Ishikawa (cell line): ENCODE data around the gene TAP1.

Experiments used
- CREB1 ChIP-seq: IDR thresholded peaks from 2 replicates; pipeline ENCODE4 v1.6.1; 2012; ENCODE audit warnings: low read depth
- EGR1 ChIP-seq: IDR thresholded peaks from 2 replicates; pipeline ENCODE4 v1.6.1; 2012
- EP300 ChIP-seq: IDR thresholded peaks from 2 replicates; pipeline ENCODE4 v1.6.1; 2012; ENCODE audit warnings: borderline replicate concordance
- TAF1 ChIP-seq: IDR thresholded peaks from 2 replicates; pipeline ENCODE4 v1.6.1; 2012; ENCODE audit warnings: low read depth, mild to moderate bottlenecking
- TEAD4 ChIP-seq: IDR thresholded peaks from 2 replicates; pipeline ENCODE4 v1.6.1; 2012
- YY1 ChIP-seq: IDR thresholded peaks from 2 replicates; pipeline ENCODE4 v1.6.1; 2012; ENCODE audit warnings: low read depth
- TF ChIP-seq, protein P1 (sequence below): IDR thresholded peaks from 2 replicates; pipeline ENCODE4 v1.6.1; 2012
- TF ChIP-seq, protein P2 (sequence below): IDR thresholded peaks from 2 replicates; pipeline ENCODE4 v1.6.1; 2012

DNA sequence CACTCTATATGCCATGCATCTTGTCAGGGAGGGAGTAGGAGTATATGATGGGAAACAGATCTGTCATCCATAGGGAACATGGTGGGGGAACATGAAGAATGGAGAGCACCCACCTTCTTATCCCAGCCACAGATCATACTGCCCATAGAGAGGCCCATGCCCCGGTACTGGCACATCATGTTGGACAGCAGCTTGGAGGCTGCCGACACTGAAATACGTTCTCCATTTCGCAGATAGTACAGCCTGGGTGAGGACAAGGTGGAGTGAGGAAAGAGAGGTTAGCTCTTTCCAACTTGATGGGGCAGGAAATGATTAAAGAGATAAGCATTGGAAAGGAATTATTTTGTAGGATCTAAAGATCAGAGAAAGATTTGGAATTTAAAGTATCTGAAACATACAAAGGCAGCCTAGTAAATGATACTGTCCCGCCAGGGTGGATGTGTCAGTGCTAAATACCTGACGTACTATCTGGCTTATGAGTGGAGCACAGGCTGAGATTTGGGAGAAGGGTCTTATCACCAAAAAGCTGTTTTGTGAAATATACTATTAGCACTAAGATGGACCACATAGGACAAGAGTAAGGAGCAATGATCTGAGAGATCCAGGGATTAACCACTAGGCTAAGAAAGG lies 11.4 kb downstream of the TAP1 start:
- TF ChIP-seq, protein P1, sequence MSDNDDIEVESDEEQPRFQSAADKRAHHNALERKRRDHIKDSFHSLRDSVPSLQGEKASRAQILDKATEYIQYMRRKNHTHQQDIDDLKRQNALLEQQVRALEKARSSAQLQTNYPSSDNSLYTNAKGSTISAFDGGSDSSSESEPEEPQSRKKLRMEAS: no peak
- TF ChIP-seq, protein P2, sequence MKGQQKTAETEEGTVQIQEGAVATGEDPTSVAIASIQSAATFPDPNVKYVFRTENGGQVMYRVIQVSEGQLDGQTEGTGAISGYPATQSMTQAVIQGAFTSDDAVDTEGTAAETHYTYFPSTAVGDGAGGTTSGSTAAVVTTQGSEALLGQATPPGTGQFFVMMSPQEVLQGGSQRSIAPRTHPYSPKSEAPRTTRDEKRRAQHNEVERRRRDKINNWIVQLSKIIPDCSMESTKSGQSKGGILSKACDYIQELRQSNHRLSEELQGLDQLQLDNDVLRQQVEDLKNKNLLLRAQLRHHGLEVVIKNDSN: no peak
- TF ChIP-seq EGR1 (no peak), EP300 (no peak), CREB1 (no peak), YY1 (no peak), TAF1 (no peak), TEAD4 (no peak)
